Muscle layer of colon (tissue), 2 donors: Measurements from ENCODE around the gene FMOD.

Source experiments
- H3K27ac ChIP-seq: one replicate; pipeline ENCODE4 v1.7.0; 2013; ENCODE audit warnings: low read depth, mild to moderate bottlenecking, low read length, moderate library complexity
- H3K27me3 ChIP-seq, 2 donors: one replicate each; pipeline ENCODE4 v1.7.0; 2013; ENCODE audit warnings: low read length in 2 of 2, mild to moderate bottlenecking in 2 of 2; ENCODE audit not compliant: insufficient read depth in 2 of 2, control insufficient read depth in 1 of 2
- H3K36me3 ChIP-seq: one replicate; pipeline ENCODE4 v1.7.0; 2013; ENCODE audit warnings: mild to moderate bottlenecking, low read length; ENCODE audit not compliant: insufficient read depth
- H3K4me1 ChIP-seq: one replicate; pipeline ENCODE4 v1.7.0; 2013; ENCODE audit warnings: mild to moderate bottlenecking, low read length; ENCODE audit not compliant: insufficient read depth
- H3K4me3 ChIP-seq, 2 donors: one replicate each; pipeline ENCODE4 v1.7.0; 2013; ENCODE audit warnings: low read length in 2 of 2, low read depth in 1 of 2, mild to moderate bottlenecking in 1 of 2, moderate library complexity in 1 of 2
- H3K9ac ChIP-seq: one replicate; pipeline ENCODE4 v1.7.0; 2013; ENCODE audit warnings: low read length
- H3K9me3 ChIP-seq: one replicate; pipeline ENCODE4 v1.7.0; 2013; ENCODE audit warnings: mild to moderate bottlenecking, low read length
- donor health status: abdominal sarcoma.
- donor health status: Adenocarcinoma of cecum.

Gene FMOD

DNA sequence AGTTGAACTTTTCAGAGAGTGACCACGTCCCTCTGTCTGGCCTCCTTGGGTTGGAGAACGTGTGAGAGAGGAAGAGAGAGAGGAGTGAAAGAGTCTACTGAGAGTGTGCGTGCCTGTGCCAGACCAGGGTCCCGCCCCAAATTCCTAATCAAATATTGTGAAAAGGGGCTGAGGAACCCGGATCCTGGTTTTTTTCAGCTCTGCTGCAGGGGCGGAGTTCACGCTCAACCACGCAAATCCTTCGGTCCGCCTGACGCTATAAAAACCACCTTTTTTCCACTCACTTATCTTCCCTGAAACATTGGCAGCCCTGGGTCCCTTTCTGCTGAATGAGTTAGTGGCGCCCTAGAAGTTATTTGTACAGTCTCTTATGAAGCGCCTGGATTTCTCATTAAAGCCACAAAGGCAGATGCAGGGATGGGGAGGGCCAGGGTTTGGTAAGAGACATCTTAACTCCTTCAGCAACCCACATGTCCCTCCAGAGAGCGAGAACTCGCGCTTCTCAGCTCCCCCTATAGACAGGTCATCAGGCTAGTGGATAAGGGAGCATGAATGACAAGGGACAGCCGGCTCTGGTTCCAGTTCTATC lies at the start of gene FMOD:
Gene FMOD (minus strand): TSS at position 86 of the 589 bp plus-strand sequence. CDS start 2,852 bp downstream, outside the sequence.
- peak within 1 kb of the TSS; percentile 46 for H3K9ac ChIP-seq
- H3K27ac ChIP-seq = peak within 1 kb of the TSS; percentile 50
- no peaks in the 10 kb centered on the region for H3K9me3 ChIP-seq
- H3K27me3 ChIP-seq = no peaks in the 10 kb centered on the region
- H3K4me1 ChIP-seq = peaks cover 22% of the 10 kb centered on the region
- peak within 1 kb of the TSS; percentile 36 to 42 for H3K4me3 ChIP-seq
- H3K36me3 ChIP-seq = peaks cover 4% of the 10 kb centered on the region

DNA sequence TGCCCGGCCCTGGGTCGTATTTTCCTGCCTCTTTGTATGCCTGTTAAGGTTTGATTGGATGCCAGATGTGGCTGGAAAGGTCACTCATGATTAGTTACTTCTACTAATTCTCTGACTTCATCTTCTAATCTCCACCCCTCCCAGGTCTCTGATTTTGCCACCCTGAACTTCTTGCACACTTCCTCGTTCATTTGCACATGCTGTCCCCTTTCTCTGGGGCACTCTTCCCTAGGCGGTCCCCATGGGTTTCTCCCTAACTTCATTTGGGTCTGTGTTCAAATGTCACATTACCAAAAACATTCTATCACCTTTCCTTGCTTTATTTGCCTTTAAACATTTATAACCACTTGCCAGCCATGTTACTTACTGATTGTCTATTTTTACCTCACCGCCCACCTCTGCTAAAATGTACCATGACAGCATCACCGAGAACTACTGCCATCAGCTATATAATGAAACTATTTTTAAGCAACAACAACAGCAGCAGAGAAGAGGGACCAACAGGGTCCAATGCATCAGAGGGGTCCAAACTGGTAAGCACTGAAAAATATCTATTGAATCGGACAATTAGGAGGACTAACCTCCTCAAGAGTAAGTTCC lies 45.8 kb upstream of the FMOD start:
- Histone ChIP-seq H3K27me3 (no peaks in the 10 kb centered on the region), H3K36me3 (no peaks in the 10 kb centered on the region), H3K27ac (no peak overlapping the region), H3K9ac (no peak overlapping the region), H3K4me3 (no peak overlapping the region), H3K4me1 (no peaks in the 10 kb centered on the region), H3K9me3 (no peaks in the 10 kb centered on the region)

DNA sequence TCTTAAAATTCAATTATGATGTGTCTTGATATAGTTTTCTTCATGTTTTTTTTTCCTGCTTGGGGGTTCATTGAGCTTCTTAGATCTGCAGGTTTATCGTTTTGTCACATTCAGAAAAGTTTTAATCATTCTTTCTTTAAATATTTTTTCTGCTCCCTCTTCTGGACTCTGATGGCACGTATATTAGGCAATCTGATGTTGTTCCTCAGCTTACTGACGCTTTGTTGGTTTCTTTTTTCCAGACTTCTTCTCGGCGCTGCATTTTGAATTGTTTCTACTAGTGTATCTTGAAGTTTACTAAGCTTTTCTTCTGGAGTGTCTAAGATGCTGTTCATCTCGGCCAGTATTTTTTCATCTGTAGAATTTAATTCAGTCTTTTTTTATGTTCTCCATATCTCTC lies 44.8 kb upstream of the FMOD start:
- Histone ChIP-seq H3K36me3 (no peaks in the 10 kb centered on the region), H3K9ac (no peak overlapping the region), H3K9me3 (no peaks in the 10 kb centered on the region), H3K4me1 (no peaks in the 10 kb centered on the region), H3K27ac (no peak overlapping the region), H3K27me3 (no peaks in the 10 kb centered on the region), H3K4me3 (no peak overlapping the region)

DNA sequence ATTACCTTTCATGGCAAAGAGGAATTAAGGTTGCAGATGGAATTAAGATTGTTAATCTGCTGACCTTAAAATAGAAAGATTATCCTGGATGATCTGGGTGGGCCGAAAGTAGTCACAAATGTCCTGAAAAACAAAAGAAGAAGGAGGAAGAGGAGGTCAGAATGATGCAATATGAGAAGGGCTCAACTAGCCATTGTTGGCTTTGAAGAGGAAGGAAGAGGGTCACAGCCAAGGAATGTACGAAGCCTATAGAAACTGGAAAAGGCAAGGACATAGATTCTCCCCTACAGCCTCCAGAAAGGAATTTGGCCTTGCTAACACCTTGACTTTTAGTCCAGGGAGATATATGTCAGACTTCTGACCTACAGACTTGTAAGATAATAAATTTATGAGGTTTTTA lies 39.4 kb upstream of the FMOD start:
- Histone ChIP-seq H3K27me3 (no peaks in the 10 kb centered on the region), H3K4me1 (no peaks in the 10 kb centered on the region), H3K9ac (no peak overlapping the region), H3K27ac (no peak overlapping the region), H3K36me3 (no peaks in the 10 kb centered on the region), H3K4me3 (no peak overlapping the region), H3K9me3 (no peaks in the 10 kb centered on the region)

DNA sequence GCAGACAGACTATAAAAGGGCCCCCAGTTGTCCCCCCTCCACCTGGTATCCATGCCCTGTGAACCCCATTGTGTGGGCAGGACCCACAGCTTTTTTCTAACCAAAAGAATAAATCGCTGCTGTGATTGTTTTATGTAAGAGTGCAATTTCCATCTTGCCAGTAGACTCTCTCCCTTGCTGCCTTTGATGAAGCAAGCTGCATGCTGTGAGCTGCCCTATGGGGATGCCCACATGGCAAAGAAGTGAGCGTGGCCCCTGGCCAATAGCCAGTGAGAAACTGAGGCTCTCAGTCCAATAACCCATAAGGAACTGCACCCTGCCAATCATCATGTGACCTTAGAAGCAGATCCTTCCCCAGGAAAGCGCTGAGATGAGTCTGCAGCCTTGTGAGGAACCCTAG lies 37.8 kb upstream of the FMOD start:
- Histone ChIP-seq H3K4me3 (no peak overlapping the region), H3K36me3 (no peaks in the 10 kb centered on the region)

DNA sequence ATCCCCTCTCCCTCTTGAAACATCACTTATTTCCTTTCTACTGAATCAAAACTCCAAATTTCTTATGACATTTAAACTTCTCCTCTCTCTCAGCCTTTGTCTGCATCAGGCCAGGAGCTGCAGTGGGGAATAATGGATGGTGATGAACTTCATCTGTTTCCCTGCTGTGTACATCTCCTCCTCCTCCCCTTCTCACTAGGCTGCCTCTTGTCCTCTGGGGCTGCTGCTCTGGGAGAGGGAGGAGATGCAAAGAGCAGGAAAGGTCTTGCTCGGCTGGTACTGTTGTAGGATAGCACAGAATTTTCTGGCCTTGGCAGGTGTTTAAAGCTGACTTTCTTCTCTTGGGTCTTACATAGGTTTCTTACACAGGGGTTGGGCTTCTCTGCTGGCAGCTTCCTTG lies 31.1 kb upstream of the FMOD start:
- Histone ChIP-seq H3K4me3 (no peak overlapping the region), H3K27me3 (no peaks in the 10 kb centered on the region), H3K36me3 (no peaks in the 10 kb centered on the region), H3K9me3 (no peaks in the 10 kb centered on the region), H3K27ac (no peak overlapping the region), H3K4me1 (peaks cover 42% of the 10 kb centered on the region), H3K9ac (no peak overlapping the region)

More for the DNA sequence above, 37.8 kb upstream of the FMOD start:
- no peaks in the 10 kb centered on the region for H3K9me3 ChIP-seq
- H3K27me3 ChIP-seq = no peaks in the 10 kb centered on the region
- no peak overlapping the region for H3K27ac ChIP-seq
- H3K9ac ChIP-seq = no peak overlapping the region
- no peaks in the 10 kb centered on the region for H3K4me1 ChIP-seq

DNA sequence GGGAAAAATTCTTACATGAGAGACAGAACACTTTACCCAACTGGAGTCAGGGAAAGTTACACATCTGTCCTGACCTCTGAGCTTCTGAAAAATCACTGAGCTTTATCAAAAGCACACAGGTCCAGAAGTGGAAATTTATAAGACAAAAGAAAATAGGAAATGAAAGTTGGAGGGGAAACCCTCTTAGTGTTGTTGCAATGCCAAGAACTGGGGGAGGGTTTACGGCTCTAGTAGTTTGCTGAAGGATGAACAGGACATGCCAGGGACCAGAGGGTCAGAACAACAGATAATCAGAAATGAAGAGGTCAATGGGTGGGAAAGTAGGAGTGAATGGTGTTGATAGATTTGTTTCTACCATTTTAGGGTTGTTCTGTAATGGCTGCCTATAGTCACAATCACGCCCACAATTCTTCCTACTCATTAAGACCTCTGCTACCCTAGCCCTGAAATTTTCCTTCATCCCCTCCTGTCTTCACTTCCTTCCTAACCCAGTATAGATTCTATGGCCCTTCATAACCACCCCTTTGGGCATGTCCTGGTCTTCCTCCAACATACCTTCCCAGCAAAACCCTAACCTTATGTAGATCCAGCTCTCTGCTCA lies 30.3 kb upstream of the FMOD start:
- Histone ChIP-seq H3K9me3 (no peaks in the 10 kb centered on the region), H3K27me3 (no peaks in the 10 kb centered on the region), H3K4me1 (peaks cover 42% of the 10 kb centered on the region), H3K27ac (peak overlapping the region; percentile 49), H3K4me3 (no peak overlapping the region), H3K9ac (no peak overlapping the region), H3K36me3 (no peaks in the 10 kb centered on the region)

DNA sequence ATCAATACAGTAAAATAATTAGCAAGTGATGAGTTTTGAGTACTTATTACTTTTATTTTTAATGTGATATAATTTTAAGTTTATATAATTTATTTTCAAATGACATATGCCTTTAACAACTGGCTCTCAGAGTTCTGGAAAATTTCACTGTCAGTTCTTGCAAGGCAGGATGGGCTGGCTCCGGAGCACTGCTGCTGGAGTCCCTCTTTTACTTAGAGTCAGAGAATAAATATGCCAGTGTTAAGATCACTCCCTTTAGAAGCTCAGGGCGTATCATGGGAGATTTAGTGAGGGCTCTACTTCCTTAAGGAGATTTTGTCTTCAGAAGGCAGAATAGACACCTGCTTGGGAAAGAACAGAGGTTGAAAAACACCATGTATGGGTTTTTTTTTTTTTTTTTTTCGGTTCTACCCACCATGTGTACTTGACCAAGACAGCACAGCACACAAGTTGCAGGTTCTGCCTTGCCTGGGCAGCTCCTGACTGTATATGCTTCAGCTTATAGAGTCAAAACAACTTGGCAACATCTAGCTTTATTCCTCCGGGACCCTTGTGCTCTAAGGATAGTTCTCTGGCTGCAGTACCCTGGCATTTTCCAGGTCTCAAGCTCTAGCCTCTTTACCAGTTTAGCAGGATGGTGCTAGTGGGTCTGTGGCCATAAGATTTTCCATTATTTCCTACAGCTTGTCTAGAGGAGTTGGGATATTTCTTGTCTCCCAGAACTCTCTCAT lies 29.7 kb upstream of the FMOD start:
- Histone ChIP-seq H3K27me3 (no peaks in the 10 kb centered on the region), H3K4me1 (peaks cover 42% of the 10 kb centered on the region), H3K27ac (peak overlapping the region; percentile 71), H3K4me3 (no peak overlapping the region), H3K9me3 (no peaks in the 10 kb centered on the region), H3K9ac (no peak overlapping the region), H3K36me3 (no peaks in the 10 kb centered on the region)

DNA sequence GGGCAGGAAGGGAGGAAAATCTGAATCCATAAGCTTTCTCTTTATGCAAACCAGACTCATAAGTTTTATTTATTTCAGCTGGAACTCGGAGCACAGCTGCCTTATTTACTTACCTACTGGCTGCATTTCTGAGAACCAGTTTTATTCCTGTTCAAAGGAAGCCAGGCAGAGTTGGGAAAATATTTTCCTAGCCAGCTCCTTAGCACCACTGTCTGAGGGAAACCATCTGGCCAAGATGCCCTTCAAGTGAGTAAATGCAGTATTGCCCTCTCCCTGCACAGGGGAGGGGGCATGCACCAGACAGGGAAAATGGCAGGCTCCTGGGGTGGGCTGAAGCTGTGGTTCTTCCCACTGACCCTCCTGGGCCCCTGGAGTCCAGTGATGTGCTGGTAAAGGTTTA lies 28.9 kb upstream of the FMOD start:
- Histone ChIP-seq H3K9ac (no peak overlapping the region), H3K9me3 (no peaks in the 10 kb centered on the region), H3K27ac (peak overlapping the region; percentile 71), H3K27me3 (no peaks in the 10 kb centered on the region), H3K4me1 (peaks cover 45% of the 10 kb centered on the region), H3K4me3 (no peak overlapping the region), H3K36me3 (no peaks in the 10 kb centered on the region)

DNA sequence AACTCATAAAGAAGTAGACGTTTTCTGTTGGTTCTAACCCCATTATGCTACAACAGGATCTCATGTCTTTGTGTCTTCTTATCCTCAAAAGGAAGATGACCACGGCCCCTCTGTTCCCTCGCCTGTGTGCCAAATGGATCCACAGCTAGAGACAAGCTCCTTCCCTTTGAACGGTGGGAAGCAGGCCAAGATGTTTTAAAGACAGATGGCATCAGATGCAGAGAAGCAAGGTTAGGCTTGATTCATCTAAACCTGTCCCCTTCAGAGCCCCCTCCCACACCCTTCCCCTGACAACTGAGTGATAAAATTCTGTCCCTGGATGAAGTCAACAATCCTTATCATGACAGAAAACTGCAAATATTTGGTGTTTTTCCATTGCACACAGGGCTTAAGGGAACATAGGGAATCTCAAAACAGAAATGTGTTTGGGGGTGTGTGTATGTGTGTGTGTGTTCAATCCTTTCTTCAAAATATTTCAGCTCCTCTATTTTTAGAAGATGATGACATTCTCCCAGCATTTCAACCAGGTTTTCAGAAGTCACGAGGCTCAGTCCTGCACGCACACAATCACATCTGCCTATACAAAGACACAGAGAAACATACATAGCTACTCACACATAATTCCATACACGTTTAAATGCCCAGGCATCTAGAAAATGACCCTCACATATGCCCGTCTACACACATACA lies 27.8 kb upstream of the FMOD start:
- Histone ChIP-seq H3K9ac (no peak overlapping the region), H3K27me3 (no peaks in the 10 kb centered on the region), H3K27ac (peak overlapping the region; percentile 71), H3K4me1 (peaks cover 56% of the 10 kb centered on the region), H3K9me3 (no peaks in the 10 kb centered on the region), H3K36me3 (no peaks in the 10 kb centered on the region), H3K4me3 (peak overlapping the region in 1 of 2 donors; percentile 2)

DNA sequence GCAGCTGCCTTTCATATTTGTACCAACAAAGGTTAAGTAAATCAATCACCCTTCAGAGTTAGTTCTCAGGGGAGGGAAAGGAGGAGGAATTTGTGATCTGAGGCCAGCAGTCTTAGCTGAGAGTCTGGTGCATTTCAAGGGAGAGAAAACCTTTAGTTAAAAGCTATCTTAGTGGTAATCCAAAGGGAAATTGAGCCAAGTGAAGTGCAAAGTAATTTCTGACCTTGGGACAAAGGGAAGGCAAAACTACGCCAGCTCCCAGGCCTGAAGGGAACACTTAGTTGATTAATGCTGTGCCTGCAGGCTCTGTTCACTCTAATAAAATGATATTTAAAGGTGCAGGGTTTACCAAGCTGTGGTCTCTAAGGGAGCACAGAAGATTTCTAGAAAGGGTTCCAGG lies 23.1 kb upstream of the FMOD start:
- Histone ChIP-seq H3K27me3 (no peaks in the 10 kb centered on the region), H3K36me3 (no peaks in the 10 kb centered on the region), H3K4me1 (peaks cover 36% of the 10 kb centered on the region), H3K9me3 (no peaks in the 10 kb centered on the region), H3K27ac (peak overlapping the region; percentile 57), H3K9ac (no peak overlapping the region), H3K4me3 (no peak overlapping the region)
